GM21423 (cell line): ENCODE measurements around the gene FDPS.
"Not testable (repeated sequence)": the region's sequence is repeated elsewhere in the genome, so short reads cannot be mapped to it uniquely, and the experiment has no call there.

Experiments
- ATAC-seq: cut with Tn5 transposase; IDR thresholded peaks from one replicate; pipeline ENCODE4 v1.9.1; 2021; ENCODE audit warnings: mild to moderate bottlenecking, moderate library complexity; ENCODE audit not compliant: unreplicated experiment

FDPS gene

DNA sequence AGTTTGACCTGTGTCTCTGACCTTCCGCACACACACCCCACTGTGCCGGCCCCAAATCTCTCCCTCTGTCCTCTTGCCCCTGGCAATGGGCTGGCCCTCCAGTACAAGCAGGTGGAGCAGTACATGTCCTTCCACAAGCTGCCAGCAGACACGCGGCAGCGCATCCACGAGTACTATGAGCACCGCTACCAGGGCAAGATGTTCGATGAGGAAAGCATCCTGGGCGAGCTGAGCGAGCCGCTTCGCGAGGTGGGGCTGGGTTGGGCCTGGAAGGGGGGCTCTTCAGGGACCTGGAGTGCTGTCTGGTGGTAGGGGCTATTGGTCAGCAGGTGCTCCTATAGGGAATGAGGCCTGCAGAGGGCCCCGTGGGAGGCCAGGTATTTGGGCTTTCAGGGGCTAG is 23.6 kb upstream of the FDPS start:
- ATAC-seq, result no peak

DNA sequence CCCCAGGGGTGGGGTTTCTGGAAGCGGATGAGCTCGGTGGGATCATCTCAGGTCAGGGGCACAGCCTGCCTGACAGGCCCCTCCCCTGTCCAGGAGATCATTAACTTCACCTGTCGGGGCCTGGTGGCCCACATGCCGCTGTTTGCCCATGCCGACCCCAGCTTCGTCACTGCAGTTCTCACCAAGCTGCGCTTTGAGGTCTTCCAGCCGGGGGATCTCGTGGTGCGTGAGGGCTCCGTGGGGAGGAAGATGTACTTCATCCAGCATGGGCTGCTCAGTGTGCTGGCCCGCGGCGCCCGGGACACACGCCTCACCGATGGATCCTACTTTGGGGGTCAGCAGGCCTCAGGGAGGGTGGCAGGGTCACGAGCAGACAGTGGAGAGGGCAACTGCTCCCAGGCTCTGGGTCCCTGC is 23.0 kb upstream of the FDPS start:
- no peak for ATAC-seq

DNA sequence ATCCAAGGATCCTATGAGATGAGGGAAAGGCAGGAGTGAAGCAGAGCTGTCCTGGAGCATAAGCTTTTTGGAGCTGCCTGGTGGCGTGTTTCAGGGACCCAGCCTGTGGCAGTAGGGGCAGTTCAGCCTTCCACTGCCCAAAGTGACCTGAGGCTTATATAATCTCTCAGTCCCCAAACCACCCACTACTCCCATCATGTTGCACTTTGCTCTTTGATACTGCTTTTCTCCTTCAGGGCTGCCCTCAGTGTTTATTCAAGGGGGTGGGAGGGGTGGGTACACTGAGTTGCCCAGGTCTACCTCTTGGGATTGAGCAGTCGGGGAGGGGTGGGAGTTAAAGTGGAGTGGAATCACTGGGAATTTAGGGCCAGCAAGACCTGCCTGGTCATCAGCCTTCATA is 22.1 kb upstream of the FDPS start:
- no peak for ATAC-seq

DNA sequence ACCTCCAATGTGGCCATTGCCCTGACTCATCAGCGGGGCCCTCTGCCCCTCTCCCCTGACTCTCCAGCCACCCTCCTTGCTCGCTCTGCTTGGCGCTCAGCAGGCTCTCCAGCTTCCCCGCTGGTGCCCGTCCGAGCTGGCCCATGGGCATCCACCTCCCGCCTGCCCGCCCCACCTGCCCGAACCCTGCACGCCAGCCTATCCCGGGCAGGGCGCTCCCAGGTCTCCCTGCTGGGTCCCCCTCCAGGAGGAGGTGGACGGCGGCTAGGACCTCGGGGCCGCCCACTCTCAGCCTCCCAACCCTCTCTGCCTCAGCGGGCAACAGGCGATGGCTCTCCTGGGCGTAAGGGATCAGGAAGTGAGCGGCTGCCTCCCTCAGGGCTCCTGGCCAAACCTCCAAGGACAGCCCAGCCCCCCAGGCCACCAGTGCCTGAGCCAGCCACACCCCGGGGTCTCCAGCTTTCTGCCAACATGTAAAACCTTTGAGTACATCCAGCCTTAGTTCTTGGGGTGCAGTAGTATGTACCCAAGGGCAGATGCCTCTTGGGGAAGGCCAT is 20.6 kb upstream of the FDPS start:
- ATAC-seq, result no peak

DNA sequence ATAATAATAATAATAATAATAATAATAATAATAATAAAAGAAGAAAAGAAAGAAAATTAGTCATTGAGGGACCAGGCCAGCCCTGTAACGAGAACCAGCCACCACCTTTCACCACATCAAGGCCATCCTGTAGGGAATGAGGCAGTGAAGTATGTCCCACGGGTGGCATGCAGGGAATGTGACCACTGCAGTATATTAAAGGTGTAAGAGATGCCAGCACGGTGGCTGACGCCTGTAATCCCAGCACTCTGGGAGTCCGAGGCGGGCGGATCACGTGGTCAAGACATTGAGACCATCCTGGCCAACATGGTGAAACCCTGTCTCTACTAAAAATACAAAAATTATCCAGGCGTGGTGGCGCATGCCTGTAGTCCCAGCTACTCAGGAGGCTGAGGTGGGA is 17.7 kb upstream of the FDPS start:
- ATAC-seq, result not testable (repeated sequence)

DNA sequence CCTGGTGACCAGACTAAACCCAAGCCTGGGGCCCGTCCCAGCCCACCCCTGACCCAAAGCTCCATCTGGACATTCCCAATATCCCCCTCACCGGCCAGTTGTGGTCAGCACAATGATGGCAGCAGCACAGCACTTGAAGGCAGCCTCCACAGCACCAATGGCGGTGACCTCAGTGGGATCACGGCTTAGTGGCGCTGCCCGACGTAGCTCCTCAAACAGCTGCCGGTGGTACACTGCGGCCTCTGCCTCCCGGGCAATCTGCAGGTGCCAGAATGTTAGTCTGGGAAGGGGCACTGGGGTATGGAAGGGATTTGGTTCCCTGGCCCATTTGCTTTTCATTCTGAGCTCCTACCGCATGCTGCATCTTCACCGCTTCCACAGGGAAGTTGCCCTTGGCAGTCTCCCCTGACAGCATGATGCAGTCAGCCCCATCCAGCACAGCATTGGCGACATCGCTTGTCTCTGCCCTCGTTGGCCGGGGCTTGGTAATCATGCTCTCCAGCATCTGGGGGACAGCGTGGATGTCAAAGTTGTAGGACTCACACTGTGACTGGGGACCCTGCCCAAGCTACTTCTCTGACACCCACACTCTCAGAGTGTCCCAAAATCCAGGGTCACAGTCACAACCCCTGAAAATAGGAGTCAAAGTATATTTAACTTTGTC is 15.4 kb upstream of the FDPS start:
- no peak for ATAC-seq

DNA sequence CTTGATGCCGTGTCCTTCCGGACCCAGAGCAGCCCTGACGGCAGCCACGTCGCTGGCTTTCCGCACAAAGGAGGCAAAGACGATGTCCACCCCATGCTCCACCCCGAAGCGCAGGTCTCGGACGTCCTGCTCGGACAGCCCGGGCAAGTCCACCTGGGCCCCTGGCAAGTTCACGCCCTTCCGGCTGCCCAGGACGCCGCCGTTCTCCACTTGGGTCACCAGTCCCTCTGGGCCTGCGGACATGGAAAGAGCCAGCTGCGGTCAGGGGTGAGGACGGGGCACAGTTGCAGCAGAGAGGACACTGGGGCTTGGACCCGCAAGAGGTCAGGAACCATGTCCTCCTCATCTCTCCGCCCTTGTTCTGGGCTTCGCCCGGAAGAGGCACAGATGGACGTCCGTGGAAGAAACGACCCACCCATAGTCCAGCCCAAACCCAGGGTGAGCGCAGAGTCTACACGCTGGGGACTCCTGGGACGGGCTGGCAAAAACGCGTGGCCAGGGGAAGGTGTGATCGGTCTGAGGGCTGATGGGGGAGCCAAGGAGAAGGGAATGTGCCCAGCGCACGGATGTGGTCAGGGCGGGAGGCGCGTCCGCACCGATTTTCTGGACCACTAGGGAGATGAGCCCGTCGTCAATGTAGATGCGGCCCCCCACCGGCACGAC is 14.0 kb upstream of the FDPS start:
- ATAC-seq, result no peak

DNA sequence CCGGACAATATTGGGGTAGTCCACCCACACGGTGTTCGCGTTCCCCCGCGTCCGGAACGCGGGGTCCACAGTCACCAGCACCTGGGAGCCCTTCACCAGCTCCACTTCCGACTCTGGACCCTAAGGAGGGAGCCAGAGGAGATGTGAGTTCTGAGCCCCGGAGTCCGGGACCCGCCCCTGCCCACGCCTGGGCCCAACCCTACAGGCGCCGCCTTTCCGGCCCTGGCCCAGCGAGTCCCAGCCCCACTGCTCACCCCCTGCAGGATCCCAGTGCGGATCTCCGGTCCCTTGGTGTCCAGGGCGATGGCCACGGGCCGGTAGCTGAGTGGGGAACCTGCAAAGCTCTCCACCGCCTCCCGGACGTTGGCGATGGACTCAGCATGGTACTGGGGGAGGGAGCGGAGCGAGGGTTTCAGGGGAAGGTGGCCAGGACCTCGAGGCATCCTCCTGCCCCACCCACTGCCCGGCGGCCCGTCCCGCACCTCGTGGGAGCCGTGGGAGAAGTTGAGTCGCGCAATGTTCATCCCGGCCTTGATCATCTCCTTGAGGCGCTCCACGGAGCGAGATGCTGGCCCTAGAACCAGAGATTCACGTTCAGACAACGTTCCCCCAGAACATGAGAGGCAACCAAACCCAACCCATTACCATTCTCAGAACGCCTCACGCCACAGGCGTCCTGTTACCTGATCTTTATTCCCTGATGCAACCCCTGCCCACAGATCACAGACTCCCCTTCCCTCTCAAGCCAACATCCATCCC is 13.3 kb upstream of the FDPS start:
- no peak for ATAC-seq

DNA sequence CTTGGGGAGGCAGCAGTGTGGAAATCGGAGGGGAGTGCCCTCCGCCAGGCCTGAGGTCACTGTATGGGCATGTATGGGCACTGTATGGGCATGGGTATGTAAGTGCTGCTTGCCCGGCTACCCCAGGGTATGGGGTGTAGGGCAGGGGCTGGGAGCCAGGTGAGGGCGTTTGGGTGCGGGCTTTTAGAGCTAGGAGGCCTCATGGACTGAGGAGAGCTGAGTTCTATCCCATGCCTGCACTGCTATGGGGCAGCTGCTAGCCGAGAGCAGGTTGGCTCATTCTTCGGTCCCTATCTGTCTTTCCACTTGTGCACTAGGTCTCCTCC is 12.8 kb upstream of the FDPS start:
- no peak for ATAC-seq

DNA sequence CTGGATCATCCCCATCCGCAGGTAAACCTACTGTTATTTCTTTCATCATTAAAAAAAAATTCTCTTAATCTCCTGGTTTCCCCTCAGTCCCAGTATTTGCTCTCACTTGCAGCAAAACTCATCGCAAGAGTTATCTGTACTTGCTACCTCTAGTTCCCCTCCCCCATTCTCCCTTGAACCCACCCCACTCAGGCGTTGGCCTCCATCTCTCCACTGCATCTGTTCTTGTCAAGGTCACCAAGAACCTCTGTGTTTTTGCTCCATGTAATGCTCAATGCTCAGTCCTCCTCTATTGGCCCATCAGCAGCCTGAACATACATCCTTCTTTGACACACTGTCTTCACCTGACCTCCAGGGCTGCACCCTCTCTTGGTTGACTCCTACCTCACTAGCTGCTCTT is 12.0 kb upstream of the FDPS start:
- ATAC-seq, result no peak

DNA sequence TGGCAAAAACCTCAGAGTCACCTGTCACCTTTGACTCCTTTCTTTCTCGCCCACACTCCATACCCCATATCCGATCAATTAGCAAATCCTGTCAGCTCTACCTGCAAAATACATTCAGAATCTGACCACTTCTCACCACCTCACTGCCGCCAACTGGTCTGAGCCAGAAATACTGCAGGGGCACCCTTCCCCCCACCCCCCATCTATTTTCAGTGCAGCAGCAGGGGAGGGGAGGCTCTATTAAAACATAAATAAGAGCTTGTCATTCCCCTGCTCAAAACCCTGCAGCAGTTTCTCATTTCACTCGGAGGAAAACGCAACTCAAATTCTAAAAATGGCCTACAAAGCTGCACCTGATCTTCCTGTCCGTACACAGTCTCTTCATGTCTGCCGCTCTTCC is 11.3 kb upstream of the FDPS start:
- no peak for ATAC-seq

DNA sequence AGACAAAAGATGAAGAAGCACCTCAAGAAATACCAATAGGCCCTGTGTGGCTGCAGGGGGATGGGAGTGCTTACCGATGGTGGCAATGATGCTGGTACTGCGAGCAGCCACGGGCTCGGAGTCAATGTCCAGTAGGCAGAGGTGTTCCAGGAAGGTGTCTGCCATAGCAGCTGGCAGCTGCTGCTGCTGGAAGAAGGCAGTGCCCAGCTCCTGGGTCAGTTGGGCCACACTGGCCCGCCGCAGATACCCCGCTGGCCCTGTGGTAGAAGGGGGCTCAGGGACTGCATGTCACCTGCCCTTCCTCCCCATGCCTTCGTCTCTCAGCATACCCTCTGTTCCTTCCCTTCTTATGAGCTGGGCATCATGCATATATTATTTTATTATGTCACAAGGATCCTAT is 8.6 kb upstream of the FDPS start:
- ATAC-seq, result no peak

DNA sequence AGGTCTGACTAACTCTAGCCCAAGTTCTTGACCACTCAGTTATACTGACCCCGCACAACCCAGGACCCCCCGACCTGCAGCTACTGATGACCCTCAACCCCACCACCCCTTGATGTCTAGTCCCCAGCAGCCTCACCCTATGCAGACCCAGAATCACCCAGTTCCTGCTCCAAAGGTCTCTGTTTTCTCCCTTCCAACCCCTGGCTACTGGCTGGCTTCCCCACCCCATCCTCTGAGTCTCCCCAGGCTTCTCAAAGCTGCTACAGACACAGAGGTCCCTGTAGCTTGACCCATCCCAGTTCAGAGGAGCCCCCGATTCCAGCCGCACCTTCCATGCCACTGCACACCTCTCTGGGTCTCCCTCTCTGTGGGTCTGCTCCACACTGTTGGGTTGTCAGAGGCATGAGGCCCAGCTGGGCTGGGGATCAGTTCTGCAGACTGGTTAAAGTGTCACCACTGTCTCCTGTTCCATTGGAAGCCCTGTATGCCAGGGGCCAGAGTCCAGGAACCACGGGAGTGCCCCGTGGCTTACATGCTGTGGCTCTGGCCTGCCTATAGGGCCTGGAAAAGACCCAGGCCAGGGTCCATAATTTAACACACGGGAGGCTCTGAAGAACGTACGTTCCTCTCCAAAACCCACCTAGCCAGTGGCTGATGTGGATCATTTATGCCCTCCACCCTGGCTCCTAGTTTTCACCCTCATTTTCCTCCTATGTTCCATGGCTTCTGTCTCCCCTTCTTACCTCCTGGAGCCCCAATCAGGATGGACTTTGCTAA is 7.9 kb upstream of the FDPS start:
- ATAC-seq, result no peak

DNA sequence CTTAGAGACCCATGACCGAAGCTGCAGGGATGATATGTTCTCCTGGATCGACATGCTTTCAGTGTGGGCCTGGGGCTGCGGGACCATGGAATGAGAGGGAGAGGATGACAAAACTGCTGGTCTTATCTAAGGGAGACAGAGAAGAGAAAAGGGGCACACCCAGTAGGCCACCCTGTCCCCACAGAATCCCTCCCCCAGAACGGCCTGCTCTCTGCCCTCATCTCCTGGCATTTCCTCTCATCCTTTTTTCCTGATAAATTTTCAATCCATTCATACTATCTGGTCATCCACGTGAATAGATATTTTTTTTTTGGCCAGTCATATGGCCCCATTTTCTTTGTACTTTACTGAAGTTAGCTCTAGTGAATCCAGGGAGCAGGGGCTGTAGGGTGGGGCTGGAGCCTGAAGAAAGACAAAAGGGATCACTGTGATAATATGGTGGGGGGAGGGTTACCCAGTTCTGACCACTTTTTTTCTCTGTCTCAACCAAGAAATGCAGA is 7.3 kb upstream of the FDPS start, which contains the start of gene PKLR:
Gene PKLR, minus strand, starts transcription at position 97 of the 500 bp plus-strand sequence. Its CDS starts 43 bp downstream, at position 54.
- ATAC-seq, result no peak

DNA sequence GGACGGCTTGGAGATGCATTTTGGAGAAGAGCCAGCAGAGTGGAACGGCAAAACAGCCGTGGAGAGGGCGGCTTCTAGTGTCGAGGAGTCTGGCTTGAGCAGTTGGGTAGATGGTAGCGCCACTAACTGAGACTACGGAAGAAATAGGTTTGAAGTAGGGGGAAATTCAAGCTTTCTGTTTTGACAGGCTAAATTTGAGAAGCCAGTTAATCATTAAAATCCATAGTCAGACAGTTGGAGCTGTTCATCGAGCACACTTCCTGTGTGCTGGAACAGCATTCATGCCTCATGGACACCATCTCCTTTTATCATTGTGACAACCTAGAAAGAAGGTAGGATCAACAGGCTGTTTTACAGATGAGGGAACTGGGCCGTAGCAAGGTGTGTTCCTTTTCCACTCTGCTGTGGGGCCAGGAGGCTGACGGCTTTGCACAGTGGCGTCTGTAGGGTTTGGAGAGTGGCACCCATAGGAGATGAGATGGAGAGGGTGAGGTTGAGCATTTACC is 4.1 kb upstream of the FDPS start:
- ATAC-seq, result no peak

DNA sequence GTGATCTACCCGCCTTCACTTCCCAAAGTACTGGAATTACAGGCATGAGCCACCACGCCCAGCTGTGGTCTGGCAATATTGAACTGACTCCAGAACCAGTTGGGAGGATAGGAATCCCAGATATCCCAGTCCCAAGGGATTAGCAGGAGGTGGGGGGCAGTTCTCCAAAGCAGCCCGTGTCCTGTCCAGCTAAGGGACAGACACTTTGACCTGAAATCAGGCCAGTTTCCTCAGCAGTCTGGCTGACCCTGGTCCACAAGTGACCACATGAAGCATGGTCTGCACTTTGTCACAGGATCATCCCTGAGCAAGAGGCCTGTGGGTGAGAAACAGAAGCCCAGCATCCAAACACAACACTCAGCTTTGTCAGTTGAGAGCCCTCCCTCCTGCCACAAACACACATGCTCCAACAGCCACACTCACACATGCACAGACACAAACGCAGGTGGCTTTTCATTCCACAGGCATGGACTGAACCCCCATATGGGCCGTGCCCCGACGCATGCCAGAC is 2.7 kb upstream of the FDPS start:
- no peak for ATAC-seq

DNA sequence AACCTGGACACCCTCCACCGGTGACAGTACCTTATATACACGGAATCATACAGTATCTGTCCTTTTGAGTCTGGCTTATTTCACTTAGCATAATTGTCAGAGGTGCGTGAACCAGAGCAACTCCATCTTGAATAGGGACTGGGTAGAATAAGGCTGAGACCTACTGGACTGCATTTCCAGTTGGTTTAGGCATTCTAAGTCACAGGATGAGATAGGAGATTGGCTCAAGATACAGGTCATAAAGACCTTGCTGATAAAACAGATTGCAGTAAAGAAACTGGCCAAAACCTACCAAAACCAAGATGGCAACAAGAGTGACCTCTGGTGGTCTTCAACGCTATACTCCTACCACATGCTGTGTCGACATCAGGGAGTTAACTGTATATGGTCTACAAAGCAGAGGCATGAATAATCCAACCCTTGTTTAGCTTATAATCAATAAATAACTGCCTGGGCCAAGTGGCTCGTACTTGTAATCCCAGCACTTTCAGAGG is 1.4 kb upstream of the FDPS start:
- ATAC-seq, result no peak

DNA sequence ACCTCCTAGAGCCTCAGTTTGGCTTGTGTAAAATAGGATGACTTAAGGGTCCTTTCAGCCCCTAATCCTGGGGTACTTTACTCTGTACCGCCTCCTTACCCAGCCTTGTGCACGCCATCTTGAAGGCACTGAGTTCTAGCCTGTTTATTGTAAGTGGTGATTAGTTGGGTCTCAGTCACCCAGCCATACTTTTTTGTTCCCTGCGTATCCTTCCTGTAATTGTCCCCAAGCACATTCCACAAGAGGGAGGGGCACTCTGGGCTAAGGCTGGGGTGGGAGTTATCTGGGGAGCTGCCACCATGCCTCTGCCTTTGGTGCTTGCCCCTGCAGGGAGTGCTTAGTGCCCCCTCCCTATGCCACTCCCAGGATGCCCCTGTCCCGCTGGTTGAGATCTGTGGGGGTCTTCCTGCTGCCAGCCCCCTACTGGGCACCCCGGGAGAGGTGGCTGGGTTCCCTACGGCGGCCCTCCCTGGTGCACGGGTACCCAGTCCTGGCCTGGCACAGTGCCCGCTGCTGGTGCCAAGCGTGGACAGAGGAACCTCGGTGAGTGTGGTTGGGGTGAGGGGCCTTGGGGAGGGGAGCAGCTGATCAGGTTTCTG is 856 bp downstream of the FDPS start:
- ATAC-seq, result no peak

DNA sequence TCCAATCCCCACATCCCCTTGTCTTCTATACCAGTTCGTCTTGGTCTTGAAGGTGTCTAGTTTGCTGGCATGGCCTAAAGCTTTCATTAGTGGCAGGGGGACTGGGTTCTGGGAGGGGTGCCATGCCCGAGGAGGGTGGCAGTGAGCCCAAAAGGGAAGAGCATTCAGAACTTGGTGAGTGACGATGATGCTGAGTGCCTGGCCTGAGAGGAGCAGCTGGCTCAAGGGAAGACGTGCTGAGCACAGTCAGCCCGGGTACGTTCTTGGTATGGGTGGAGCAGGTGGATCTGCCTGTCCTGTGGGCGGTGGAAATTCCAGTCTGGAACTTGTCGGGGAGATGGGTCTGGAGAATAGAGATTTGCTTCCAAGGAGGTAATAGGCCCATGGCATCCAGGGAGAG is 4.6 kb downstream of the FDPS start:
- no peak for ATAC-seq

DNA sequence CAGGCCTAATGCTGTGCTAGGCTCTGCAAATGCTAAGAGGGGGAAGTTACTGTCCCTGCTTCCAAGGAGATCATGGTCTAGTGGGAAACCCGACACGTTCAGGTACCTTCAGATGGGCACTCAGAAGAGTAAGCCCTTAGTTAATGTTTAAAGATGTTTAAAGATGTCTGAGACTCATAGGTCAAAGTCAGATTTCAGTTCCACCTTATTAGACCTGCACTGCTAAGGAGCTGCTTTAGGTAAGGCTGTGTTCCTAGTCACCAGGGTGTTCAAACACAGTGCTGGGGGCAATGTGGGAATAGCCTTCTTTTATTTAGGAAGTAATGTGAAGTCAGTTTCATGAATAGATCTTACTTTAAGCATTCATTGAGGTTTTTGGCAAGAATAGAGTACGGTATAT is 8.3 kb downstream of the FDPS start:
- ATAC-seq, result no peak
